Testis (tissue), 3 donors: Measurements from ENCODE around the gene TNNT2. TPM values are rescaled to one million over a fixed set of nuclear protein-coding genes. Genes with fewer than 3 reads are reported as not detected.

Experiments used
- DNase-seq: peaks from one replicate; pipeline ENCODE4 v3.0.0-alpha.2; 2019
- H3K27ac ChIP-seq, 2 donors: fragments of 200-600 bp; sonication (generic); one replicate each; pipeline ENCODE4 v1.5.1; 2019
- H3K27me3 ChIP-seq: fragments of 200-600 bp; sonication (generic); one replicate; pipeline ENCODE4 v1.5.1; 2019
- H3K36me3 ChIP-seq: fragments of 200-600 bp; sonication (generic); one replicate; pipeline ENCODE4 v1.5.1; 2017; ENCODE audit warnings: low read depth; ENCODE audit errors: missing control alignments
- H3K4me1 ChIP-seq: fragments of 200-600 bp; sonication (generic); one replicate; pipeline ENCODE4 v1.5.1; 2019
- H3K4me3 ChIP-seq, 2 donors: fragments of 200-600 bp; sonication (generic); one replicate each; pipeline ENCODE4 v1.5.1; 2017 to 2019
- H3K9me3 ChIP-seq: fragments of 200-600 bp; sonication (generic); one replicate; pipeline ENCODE4 v1.5.1; 2017
- POLR2A ChIP-seq: fragments of 450-650 bp; IDR thresholded peaks from one replicate; pipeline ENCODE4 v1.6.1; 2017; ENCODE audit warnings: antibody characterized with exemption, mild to moderate bottlenecking, moderate library complexity
- WGBS, 2 donors: methylation state at CpG; one replicate each; pipeline ENCODE4 v1.1.5; 2018; 5-methylcytosine and 5-hydroxymethylcytosine counted together
- intact Hi-C: fragments of 100-400 bp; cut with DNase I; formaldehyde crosslinking; loops from one replicate; pipeline ENCODE4 v1.15.1; 2023; ENCODE audit warnings: low total_unique reads
- polyA plus RNA-seq: library from polyadenylated mRNA; stranded (reverse); fragments of 350-450 nt; fragmentation: Illumina TruSeq; extraction: RNeasy Lipid Tissue Mini Kit (QIAGEN cat#74804); gene quantifications from one replicate; pipeline ENCODE4 v1.2.3, GENCODE V29; 2014; ENCODE audit warnings: low read depth, low replicate concordance; ENCODE audit not compliant: insufficient read depth
- total RNA-seq, 2 donors: library from RNA; depleted of rRNA; stranded (reverse); fragments of >200 nt; gene quantifications; one replicate each; pipeline ENCODE4 v1.2.3, GENCODE V29; 2016
- TF ChIP-seq, protein P1 (sequence below), 3 experiments: fragments of 450-650 bp in 2 of 3; fragments of 200-600 bp in 1 of 3; sonication (generic) in 1 of 3; IDR thresholded peaks; one replicate each; pipeline ENCODE4 v1.5.1; 2016 to 2019; ENCODE audit warnings: antibody characterized with exemption in 3 of 3, mild to moderate bottlenecking in 2 of 3, moderate library complexity in 1 of 3

The TNNT2 gene
- total and polyA plus RNA-seq, 3 donors from 2014 or later = 0.79 to 2.7 (median 1.1) TPM

GRCh38 chr1:201394591-201394990 lies 17.1 kb upstream of the TNNT2 start:
- no peak for DNase-seq
- no peak overlapping the region for H3K27ac ChIP-seq
- H3K36me3 ChIP-seq = no peaks in the 10 kb centered on the region
- no peaks in the 10 kb centered on the region for H3K27me3 ChIP-seq
- TF ChIP-seq POLR2A = no peak
- TF ChIP-seq, protein P1, sequence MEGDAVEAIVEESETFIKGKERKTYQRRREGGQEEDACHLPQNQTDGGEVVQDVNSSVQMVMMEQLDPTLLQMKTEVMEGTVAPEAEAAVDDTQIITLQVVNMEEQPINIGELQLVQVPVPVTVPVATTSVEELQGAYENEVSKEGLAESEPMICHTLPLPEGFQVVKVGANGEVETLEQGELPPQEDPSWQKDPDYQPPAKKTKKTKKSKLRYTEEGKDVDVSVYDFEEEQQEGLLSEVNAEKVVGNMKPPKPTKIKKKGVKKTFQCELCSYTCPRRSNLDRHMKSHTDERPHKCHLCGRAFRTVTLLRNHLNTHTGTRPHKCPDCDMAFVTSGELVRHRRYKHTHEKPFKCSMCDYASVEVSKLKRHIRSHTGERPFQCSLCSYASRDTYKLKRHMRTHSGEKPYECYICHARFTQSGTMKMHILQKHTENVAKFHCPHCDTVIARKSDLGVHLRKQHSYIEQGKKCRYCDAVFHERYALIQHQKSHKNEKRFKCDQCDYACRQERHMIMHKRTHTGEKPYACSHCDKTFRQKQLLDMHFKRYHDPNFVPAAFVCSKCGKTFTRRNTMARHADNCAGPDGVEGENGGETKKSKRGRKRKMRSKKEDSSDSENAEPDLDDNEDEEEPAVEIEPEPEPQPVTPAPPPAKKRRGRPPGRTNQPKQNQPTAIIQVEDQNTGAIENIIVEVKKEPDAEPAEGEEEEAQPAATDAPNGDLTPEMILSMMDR (IDR thresholded peaks at IDR 0.05) = no peak
- intact Hi-C loops = no loop called here
- no peaks in the 10 kb centered on the region for H3K9me3 ChIP-seq
- 89 to 90% methylated on average over 3 of the region's 3 CpGs for WGBS, 2 donors
- H3K4me1 ChIP-seq = no peaks in the 10 kb centered on the region
- no peak overlapping the region for H3K4me3 ChIP-seq

GRCh38 chr1:201393076-201393475 lies 15.6 kb upstream of the TNNT2 start:
- DNase-seq = no peak
- intact Hi-C loops = no loop called here
- no peaks in the 10 kb centered on the region for H3K36me3 ChIP-seq
- no peaks in the 10 kb centered on the region for H3K27me3 ChIP-seq
- no peak overlapping the region for H3K27ac ChIP-seq
- WGBS, 2 donors = 76 to 79% methylated on average over 3 of the region's 3 CpGs
- no peaks in the 10 kb centered on the region for H3K9me3 ChIP-seq
- no peaks in the 10 kb centered on the region for H3K4me1 ChIP-seq
- TF ChIP-seq, protein P1 (IDR thresholded peaks at IDR 0.05) = no peak
- TF ChIP-seq POLR2A = no peak
- no peak overlapping the region for H3K4me3 ChIP-seq

- no peak overlapping the region for H3K4me3 ChIP-seq
- H3K27ac ChIP-seq = no peak overlapping the region
- no peaks in the 10 kb centered on the region for H3K4me1 ChIP-seq
- WGBS, 2 donors = 76 to 77% methylated on average over 9 of the region's 9 CpGs
- intact Hi-C loops = no loop called here
- TF ChIP-seq, protein P1 (IDR thresholded peaks at IDR 0.05) = no peak
- no peak for TF ChIP-seq POLR2A
- no peaks in the 10 kb centered on the region for H3K9me3 ChIP-seq
- no peaks in the 10 kb centered on the region for H3K27me3 ChIP-seq
- H3K36me3 ChIP-seq = no peaks in the 10 kb centered on the region
- DNase-seq = no peak
Observed at GRCh38 chr1:201391651-201392511, 14.4 kb upstream of the TNNT2 start.

DNA sequence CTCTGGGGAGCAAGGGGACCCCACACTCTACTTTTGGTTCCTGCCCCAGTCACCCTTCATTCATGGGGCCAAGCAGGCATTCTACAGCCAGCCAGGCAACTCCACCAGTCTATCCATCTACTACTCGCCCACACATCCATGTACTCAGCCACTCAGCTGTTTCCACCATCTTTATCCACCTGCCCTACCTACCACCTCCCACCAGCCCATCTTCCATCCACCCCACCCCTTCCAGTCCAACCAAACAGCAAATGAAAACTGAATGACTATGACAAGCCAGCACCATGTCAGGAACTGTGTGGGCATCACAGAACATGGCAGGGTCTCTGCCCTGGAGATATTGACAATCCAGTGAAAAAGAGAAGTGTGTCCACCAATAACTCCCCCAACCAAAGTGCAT lies 13.7 kb upstream of the TNNT2 start:
- H3K9me3 ChIP-seq = no peaks in the 10 kb centered on the region
- intact Hi-C loops = no loop called here
- H3K4me3 ChIP-seq = no peak overlapping the region
- no peaks in the 10 kb centered on the region for H3K27me3 ChIP-seq
- H3K27ac ChIP-seq = no peak overlapping the region
- no peaks in the 10 kb centered on the region for H3K4me1 ChIP-seq
- TF ChIP-seq, protein P1 (IDR thresholded peaks at IDR 0.05) = no peak
- TF ChIP-seq POLR2A = no peak
- no peaks in the 10 kb centered on the region for H3K36me3 ChIP-seq
- no peak for DNase-seq
- WGBS, 2 donors = 87 to 94% methylated on average over 1 of the region's 1 CpG

- no peak overlapping the region for H3K27ac ChIP-seq
- no peaks in the 10 kb centered on the region for H3K36me3 ChIP-seq
- no peaks in the 10 kb centered on the region for H3K9me3 ChIP-seq
- DNase-seq = no peak
- no peaks in the 10 kb centered on the region for H3K4me1 ChIP-seq
- H3K27me3 ChIP-seq = no peaks in the 10 kb centered on the region
- intact Hi-C loops = no loop called here
- H3K4me3 ChIP-seq = no peak overlapping the region
- WGBS, 2 donors = 83 to 88% methylated on average over 7 to 12 of the region's 12 CpGs
- no peak for TF ChIP-seq POLR2A
- TF ChIP-seq, protein P1 (IDR thresholded peaks at IDR 0.05) = no peak
Observed at GRCh38 chr1:201389051-201389450, 11.6 kb upstream of the TNNT2 start.
